GM10248 (cell line): ENCODE measurements around the gene TAOK1.

Experiments
- CTCF ChIA-PET: fragments of 300-600 bp; sonication (Branson Sonifier 250); formaldehyde crosslinking; extraction: SDS; loops from one replicate; lab custom pipeline; 2021; ENCODE audit warnings: antibody characterized with exemption; lab: Yijun Ruan, JAX
- POLR2A ChIA-PET: fragments of 350-650 bp; sonication (Branson Sonifier 250); formaldehyde crosslinking; extraction: SDS; loops from one replicate; lab custom pipeline; 2020; ENCODE audit warnings: antibody characterized with exemption; lab: Yijun Ruan, JAX
- DNase-seq: peaks from one replicate; pipeline ENCODE4 v3.0.0; 2012; ENCODE audit errors: extremely low spot score
- CTCF ChIP-seq: IDR thresholded peaks from 2 replicates; pipeline ENCODE4 v1.5.1; 2012; ENCODE audit warnings: mild to moderate bottlenecking, low read depth; ENCODE audit errors: extremely low read depth, missing control alignments, control extremely low read depth

TAOK1 gene

GRCh38 chr17:29591146-29591736 is 201.1 kb downstream of the TAOK1 start:
- POLR2A ChIA-PET = no interaction called here
- no peak for TF ChIP-seq CTCF
- CTCF ChIA-PET = interaction anchor here (0.7 to 5.0 kb wide), 26 partner anchors 9 to 451 kb away, joined by 3 to 144 read pairs (median 5); partner anchors contain the start of genes CORO6 and TP53I13
- DNase-seq = peak; percentile 50

GRCh38 chr17:29591737-29592608 is 201.8 kb downstream of the TAOK1 start:
- peak; percentile 99 for TF ChIP-seq CTCF
- peak; percentile 88 for DNase-seq
- CTCF ChIA-PET = interaction anchor here (0.5 to 5.0 kb wide), 31 partner anchors 8 to 626 kb away, joined by 3 to 144 read pairs (median 5); partner anchors contain the start of genes CORO6 and TP53I13
- POLR2A ChIA-PET = no interaction called here

GRCh38 chr17:29592850-29593551 is 202.8 kb downstream of the TAOK1 start, which contains the start of gene ANKRD13B:
Gene ANKRD13B (plus strand): TSS chr17:29593132. CDS start chr17:29593622, 490 bp downstream.
- POLR2A ChIA-PET = no interaction called here
- CTCF ChIA-PET = interaction anchor here (1.0 to 5.0 kb wide), 16 partner anchors 15 to 417 kb away, joined by 3 to 144 read pairs (median 6); partner anchors contain the start of gene CORO6
- TF ChIP-seq CTCF = no peak
- peak; percentile 52 for DNase-seq

- TF ChIP-seq CTCF = peak; percentile 41
- DNase-seq = no peak
- POLR2A ChIA-PET = no interaction called here
- CTCF ChIA-PET = interaction anchor here (0.9 to 5.0 kb wide), 10 partner anchors 11 to 376 kb away, joined by 3 to 144 read pairs (median 6); partner anchors contain the start of gene ABHD15
These were observed 203.7 kb downstream of the TAOK1 start for GRCh38 chr17:29593591-29594518.

- TF ChIP-seq CTCF = no peak
- DNase-seq = no peak
- CTCF ChIA-PET = interaction anchor here (0.9 to 5.0 kb wide), 8 partner anchors 10 to 377 kb away, joined by 3 to 144 read pairs (median 5); partner anchors contain the start of gene ABHD15
- POLR2A ChIA-PET = no interaction called here
These were observed 204.4 kb downstream of the TAOK1 start for GRCh38 chr17:29594519-29595090.
